ENCODE results near the gene SLC51A.

SLC51A gene

DNA sequence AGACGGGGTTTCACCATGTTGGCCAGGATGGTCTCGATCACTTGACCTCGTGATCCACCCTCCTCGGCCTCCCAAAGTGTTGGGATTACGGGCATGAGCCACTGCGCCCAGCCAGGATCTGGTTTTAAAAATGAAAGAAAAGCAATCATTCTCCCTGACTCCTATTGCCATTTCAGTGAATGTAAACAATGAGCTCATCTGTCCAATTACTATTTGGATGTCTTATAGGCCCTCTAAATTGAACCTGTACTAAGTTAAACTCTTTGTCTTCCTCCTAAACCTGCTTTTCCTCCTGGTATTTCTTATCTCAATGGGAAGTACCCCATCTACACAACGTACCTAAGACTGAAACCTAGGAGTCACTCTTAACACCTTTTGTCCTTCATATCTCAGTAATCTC, 47.5 kb downstream of the SLC51A start:
- no peak overlapping the region for H3K4me3 ChIP-seq (ENCODE audit: control insufficient read depth, low read depth, low read length)
- TF ChIP-seq, protein P1, sequence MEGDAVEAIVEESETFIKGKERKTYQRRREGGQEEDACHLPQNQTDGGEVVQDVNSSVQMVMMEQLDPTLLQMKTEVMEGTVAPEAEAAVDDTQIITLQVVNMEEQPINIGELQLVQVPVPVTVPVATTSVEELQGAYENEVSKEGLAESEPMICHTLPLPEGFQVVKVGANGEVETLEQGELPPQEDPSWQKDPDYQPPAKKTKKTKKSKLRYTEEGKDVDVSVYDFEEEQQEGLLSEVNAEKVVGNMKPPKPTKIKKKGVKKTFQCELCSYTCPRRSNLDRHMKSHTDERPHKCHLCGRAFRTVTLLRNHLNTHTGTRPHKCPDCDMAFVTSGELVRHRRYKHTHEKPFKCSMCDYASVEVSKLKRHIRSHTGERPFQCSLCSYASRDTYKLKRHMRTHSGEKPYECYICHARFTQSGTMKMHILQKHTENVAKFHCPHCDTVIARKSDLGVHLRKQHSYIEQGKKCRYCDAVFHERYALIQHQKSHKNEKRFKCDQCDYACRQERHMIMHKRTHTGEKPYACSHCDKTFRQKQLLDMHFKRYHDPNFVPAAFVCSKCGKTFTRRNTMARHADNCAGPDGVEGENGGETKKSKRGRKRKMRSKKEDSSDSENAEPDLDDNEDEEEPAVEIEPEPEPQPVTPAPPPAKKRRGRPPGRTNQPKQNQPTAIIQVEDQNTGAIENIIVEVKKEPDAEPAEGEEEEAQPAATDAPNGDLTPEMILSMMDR (conservative IDR thresholded peaks at IDR 0.05; ENCODE audit: control insufficient read depth, insufficient read depth, low read depth, low read length): no peak
- DNase-seq (ENCODE audit: low read depth): no peak

DNA sequence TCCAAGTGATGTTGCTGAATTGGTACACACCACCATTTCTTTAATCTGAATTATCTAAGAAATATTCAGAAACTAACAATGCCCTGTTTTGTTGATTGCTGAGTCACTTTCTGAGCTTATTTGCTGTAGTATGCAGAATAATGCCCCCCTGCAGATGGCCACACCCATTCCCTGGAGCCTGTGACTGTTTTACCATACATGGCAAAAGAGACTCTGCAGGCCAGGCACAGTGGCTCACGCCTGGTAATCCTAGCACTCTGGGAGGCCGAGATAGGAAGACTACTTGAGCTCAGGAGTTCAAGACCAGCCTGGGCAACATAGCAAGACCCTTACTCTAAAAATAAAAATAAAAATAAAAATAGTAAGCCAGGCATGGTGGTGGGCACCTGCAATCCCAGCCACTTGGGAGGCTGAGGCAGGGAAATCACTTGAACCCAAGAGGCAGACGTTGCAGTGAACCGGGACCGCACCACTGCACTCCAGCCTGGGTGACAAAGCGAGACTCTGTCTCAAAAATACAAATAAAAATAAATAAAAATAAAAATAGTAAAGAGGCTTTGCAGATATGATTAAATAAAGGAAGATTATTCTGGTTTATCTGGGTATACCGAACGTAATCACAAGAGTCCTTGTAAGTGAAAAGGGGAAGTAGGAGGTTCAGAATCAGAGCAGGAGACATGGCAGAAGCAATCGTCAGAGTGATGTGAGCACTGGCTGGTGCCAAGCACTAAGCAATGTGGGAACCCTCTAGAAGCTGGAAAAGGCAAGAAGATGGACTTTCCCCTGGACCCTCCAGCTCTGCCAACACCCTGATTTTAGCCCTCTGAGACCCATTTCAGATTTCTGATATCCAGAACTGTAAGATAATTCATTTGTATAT, 52.2 kb downstream of the SLC51A start:
- TF ChIP-seq, protein P1 (conservative IDR thresholded peaks at IDR 0.05; ENCODE audit: control insufficient read depth, insufficient read depth, low read depth, low read length): no peak
- H3K4me3 ChIP-seq (ENCODE audit: control insufficient read depth, low read depth, low read length): no peak overlapping the region
- peak; percentile 87 for DNase-seq (ENCODE audit: low read depth)

DNA sequence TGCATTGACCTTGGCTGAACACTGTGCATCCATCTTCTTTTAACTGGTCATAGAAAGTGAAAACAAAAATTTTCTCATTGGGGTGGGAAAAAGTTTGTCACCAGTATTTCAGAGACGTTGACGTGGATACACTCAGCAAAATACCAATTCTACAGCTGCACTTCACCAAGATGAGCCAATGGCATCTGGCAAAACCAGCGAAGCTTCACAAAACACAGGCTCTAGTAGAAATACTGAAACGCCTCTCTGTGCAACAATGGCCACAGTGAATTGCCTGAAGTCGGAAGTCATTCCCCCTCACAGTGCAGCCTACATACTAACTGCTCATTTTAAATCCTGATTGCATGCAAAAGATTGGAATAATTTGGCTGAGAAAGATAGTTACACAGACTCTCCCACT, 54.2 kb downstream of the SLC51A start:
- no peak for DNase-seq (ENCODE audit: low read depth)
- TF ChIP-seq, protein P1 (conservative IDR thresholded peaks at IDR 0.05; ENCODE audit: control insufficient read depth, insufficient read depth, low read depth, low read length): no peak
- no peak overlapping the region for H3K4me3 ChIP-seq (ENCODE audit: control insufficient read depth, low read depth, low read length)

DNA sequence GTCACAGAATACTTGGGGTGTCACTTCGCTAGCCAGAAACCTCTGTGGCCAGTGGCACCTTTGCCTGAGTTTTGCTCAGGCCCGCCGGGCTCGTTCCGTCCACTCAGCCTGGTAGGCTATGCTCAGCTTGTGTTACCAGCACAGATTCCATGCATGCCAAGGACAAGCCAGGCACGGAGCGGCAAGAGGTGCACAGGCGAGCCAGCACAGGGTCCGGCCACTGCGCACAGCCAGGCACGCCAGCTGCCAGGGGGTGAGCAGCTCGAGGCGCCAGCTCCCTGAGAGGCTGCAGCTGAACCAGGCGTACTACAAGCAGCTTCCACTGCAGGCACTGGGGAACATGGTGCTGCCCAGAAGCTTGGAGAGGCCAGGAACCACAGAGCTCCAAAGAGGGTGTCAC, 56.5 kb downstream of the SLC51A start:
- DNase-seq (ENCODE audit: low read depth): no peak
- TF ChIP-seq, protein P1 (conservative IDR thresholded peaks at IDR 0.05; ENCODE audit: control insufficient read depth, insufficient read depth, low read depth, low read length): no peak
- H3K4me3 ChIP-seq (ENCODE audit: control insufficient read depth, low read depth, low read length): no peak overlapping the region

DNA sequence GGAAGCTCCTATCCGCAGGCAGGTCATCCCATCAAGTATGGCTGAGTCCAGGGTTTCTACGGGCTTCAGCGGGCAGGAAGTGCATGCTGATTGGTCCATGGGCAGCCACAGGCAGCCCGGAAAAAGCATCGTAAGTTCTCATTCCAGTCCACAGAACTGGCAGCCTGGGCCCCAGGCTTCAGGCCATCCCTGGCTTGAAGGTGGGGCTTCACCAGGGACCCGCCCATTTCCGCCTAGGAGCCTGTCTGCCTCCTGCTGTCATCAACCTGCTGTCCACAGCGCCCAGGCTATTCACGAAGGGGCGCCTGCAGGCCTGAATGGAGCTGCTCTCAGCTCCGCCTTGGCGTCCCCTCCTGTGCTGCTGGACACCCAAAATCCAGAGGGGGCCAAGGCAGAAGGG, 57.3 kb downstream of the SLC51A start:
- TF ChIP-seq, protein P1 (conservative IDR thresholded peaks at IDR 0.05; ENCODE audit: control insufficient read depth, insufficient read depth, low read depth, low read length): no peak
- DNase-seq (ENCODE audit: low read depth): no peak
- no peak overlapping the region for H3K4me3 ChIP-seq (ENCODE audit: control insufficient read depth, low read depth, low read length)

DNA sequence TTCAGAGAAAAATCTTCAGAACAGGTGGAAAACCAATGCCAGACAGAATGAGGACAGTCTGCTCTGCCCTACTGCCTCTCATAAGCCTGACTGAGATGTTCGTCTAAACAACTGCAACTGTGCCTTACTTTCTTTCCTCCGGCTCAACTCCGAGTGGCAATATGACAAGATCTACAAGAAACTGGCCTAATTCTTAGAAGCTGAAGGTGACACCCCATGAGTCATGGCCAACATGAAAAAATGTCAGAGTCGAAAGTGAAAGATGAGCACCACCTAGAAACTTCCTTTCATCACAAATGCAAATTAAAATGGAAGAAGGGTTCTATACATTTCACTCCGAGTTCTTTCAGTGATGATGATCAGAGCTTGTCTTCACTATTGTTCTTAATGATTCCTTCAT, 58.3 kb downstream of the SLC51A start:
- TF ChIP-seq, protein P1 (conservative IDR thresholded peaks at IDR 0.05; ENCODE audit: control insufficient read depth, insufficient read depth, low read depth, low read length): no peak
- H3K4me3 ChIP-seq (ENCODE audit: control insufficient read depth, low read depth, low read length): no peak overlapping the region
- DNase-seq (ENCODE audit: low read depth): peak; percentile 36
